Left ventricle myocardium inferior (tissue), 1 donor: ENCODE measurements around the gene F2RL2. TPM values are rescaled to one million over a fixed set of nuclear protein-coding genes. Genes with fewer than 3 reads are reported as not detected.
A peak's percentile ranks its signal among the peaks of the same experiment; 100 is the strongest.

Experiments used
- DNase-seq: peaks from one replicate; pipeline ENCODE4 v3.0.0-alpha.2; 2020
- H3K27ac ChIP-seq: fragments of 200-600 bp; replicated peaks from 2 replicates; pipeline ENCODE4 v1.8.0; 2021
- H3K27me3 ChIP-seq: fragments of 200-600 bp; 2 replicates; pipeline ENCODE4 v1.8.0; 2021; ENCODE audit warnings: low read depth
- H3K36me3 ChIP-seq: fragments of 200-600 bp; 2 replicates; pipeline ENCODE4 v1.8.0; 2021
- H3K4me1 ChIP-seq: fragments of 200-600 bp; 2 replicates; pipeline ENCODE4 v1.8.0; 2021
- H3K4me3 ChIP-seq: fragments of 200-600 bp; 2 replicates; pipeline ENCODE4 v1.8.0; 2021; ENCODE audit warnings: mild to moderate bottlenecking, moderate library complexity
- H3K9me3 ChIP-seq: fragments of 200-600 bp; replicated peaks from 2 replicates; pipeline ENCODE4 v1.8.0; 2021
- intact Hi-C: fragments of 100-400 bp; cut with micrococcal nuclease; formaldehyde crosslinking; loops from one replicate; pipeline ENCODE4 v1.11.0; 2022
- total RNA-seq: library from RNA; stranded (reverse); fragmentation: NEBNext Ultra II Directional; extraction: Animal tissue kit (Norgen Biotek cat#: 25700); gene quantifications from one replicate; pipeline ENCODE4 v1.2.1, GENCODE V29; 2021
- TF ChIP-seq, protein P1 (sequence below): fragments of 200-600 bp; IDR thresholded peaks from 2 replicates; pipeline ENCODE4 v1.8.0; 2021; ENCODE audit warnings: antibody characterized with exemption, mild to moderate bottlenecking, borderline replicate concordance
- donor health status: DM: no; HTN: yes; CAD: no; lungs with severe emphysema.

Gene F2RL2
- total RNA-seq, 1 donor from 2014 or later, result 0.22 TPM

DNA sequence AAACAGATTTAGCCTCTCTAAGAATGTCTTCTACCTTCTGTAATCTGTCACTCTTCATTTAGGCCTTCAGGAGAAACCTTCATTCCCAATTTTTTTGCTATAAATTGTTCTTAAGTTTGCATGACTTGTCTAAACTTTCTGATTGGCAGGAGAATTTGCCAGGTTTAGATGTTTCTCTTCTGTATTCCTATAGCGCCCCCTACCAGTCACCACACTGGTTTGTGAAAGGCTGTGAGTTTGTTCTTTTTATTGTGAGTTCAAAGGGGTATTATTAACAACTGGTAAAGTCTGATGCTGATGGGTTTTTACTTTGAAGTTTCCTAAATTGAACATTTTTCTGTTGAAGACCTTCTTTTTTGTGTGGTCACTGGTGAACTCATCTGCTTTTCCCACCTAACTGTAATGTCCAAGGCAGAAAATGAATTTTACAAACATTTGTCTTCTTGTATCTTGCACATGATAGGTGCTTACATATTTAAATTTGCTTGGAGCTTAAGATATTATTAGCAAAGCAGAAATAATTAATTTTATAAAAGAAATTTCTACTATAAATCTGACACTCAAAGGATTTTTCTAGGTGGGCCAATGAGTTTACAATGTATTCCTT lies 18.4 kb upstream of the F2RL2 start:
- H3K9me3 ChIP-seq, result no peaks in the 10 kb centered on the region
- peak; percentile 30 for DNase-seq
- intact Hi-C loops, result no loop called here
- no peak overlapping the region for H3K4me3 ChIP-seq
- TF ChIP-seq, protein P1, sequence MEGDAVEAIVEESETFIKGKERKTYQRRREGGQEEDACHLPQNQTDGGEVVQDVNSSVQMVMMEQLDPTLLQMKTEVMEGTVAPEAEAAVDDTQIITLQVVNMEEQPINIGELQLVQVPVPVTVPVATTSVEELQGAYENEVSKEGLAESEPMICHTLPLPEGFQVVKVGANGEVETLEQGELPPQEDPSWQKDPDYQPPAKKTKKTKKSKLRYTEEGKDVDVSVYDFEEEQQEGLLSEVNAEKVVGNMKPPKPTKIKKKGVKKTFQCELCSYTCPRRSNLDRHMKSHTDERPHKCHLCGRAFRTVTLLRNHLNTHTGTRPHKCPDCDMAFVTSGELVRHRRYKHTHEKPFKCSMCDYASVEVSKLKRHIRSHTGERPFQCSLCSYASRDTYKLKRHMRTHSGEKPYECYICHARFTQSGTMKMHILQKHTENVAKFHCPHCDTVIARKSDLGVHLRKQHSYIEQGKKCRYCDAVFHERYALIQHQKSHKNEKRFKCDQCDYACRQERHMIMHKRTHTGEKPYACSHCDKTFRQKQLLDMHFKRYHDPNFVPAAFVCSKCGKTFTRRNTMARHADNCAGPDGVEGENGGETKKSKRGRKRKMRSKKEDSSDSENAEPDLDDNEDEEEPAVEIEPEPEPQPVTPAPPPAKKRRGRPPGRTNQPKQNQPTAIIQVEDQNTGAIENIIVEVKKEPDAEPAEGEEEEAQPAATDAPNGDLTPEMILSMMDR, result peak; percentile 68
- H3K27me3 ChIP-seq, result no peaks in the 10 kb centered on the region
- no peak overlapping the region for H3K27ac ChIP-seq
- H3K4me1 ChIP-seq, result no peaks in the 10 kb centered on the region
- no peaks in the 10 kb centered on the region for H3K36me3 ChIP-seq

DNA sequence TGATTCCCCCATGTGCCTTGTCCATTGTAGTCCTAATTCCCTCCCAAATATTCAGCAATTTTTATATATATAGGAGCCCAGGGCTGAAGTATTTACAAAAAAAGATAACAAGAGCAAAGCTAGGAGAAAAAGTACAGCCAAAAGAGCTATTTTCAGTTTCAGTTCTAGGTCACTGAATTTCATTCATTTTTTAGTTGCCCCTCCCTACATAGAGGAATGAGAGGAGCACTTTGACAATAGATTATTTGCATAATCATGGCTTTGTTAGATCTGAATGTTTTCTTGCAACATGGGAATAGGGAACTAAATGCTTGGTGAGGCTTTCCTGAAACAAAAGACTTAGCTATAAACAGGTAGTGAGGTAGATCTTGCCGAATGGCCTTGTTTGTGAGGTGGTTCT lies 15.3 kb upstream of the F2RL2 start:
- no peak for DNase-seq
- no peaks in the 10 kb centered on the region for H3K4me1 ChIP-seq
- H3K27ac ChIP-seq, result no peak overlapping the region
- H3K9me3 ChIP-seq, result no peaks in the 10 kb centered on the region
- no peak overlapping the region for H3K4me3 ChIP-seq
- intact Hi-C loops, result no loop called here
- H3K36me3 ChIP-seq, result no peaks in the 10 kb centered on the region
- no peaks in the 10 kb centered on the region for H3K27me3 ChIP-seq
- TF ChIP-seq, protein P1, result no peak

DNA sequence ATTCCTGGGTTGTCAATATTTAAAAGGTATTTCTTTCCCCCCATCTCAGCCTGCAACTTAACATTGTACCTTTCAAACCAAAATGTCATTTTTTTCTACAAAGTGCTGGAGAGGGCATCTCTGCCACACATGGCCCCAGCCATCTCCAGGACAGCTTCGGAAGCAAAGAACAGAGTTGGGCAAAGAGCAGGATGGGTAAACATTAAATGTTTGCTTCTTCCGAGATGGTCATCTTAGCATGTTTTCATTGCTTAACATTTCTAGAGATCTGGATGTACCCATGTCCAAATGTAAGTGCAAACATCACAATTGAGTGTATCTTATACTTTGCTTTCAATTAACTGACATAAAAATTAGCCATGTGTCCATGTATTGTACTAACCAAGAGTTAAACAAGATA lies 14.3 kb upstream of the F2RL2 start:
- no peak overlapping the region for H3K27ac ChIP-seq
- TF ChIP-seq, protein P1, result no peak
- intact Hi-C loops, result no loop called here
- DNase-seq, result no peak
- no peaks in the 10 kb centered on the region for H3K4me1 ChIP-seq
- no peak overlapping the region for H3K4me3 ChIP-seq
- H3K27me3 ChIP-seq, result no peaks in the 10 kb centered on the region
- H3K36me3 ChIP-seq, result no peaks in the 10 kb centered on the region
- H3K9me3 ChIP-seq, result no peaks in the 10 kb centered on the region

DNA sequence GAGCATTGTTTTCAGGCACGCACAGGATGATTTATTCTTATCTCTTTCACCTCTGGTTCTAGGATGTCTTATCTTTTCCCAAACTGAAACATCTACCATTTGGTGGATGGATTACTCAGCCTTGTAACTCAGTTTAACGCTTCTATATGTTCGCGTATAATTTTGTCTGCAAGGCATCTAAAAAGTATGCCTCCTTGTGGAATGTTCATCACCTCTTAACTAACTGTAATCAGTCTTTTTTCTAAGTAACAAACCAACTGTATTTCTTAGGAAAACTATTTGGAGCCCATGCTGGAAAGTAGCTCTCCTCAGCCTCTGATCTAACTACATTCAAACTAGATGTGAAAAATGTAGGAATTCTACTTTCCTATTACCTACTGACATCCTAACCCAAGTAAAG lies 11.5 kb upstream of the F2RL2 start:
- H3K27ac ChIP-seq, result no peak overlapping the region
- TF ChIP-seq, protein P1, result no peak
- H3K27me3 ChIP-seq, result no peaks in the 10 kb centered on the region
- H3K4me3 ChIP-seq, result no peak overlapping the region
- H3K4me1 ChIP-seq, result no peaks in the 10 kb centered on the region
- H3K9me3 ChIP-seq, result no peaks in the 10 kb centered on the region
- DNase-seq, result no peak
- H3K36me3 ChIP-seq, result no peaks in the 10 kb centered on the region
- intact Hi-C loops, result no loop called here

DNA sequence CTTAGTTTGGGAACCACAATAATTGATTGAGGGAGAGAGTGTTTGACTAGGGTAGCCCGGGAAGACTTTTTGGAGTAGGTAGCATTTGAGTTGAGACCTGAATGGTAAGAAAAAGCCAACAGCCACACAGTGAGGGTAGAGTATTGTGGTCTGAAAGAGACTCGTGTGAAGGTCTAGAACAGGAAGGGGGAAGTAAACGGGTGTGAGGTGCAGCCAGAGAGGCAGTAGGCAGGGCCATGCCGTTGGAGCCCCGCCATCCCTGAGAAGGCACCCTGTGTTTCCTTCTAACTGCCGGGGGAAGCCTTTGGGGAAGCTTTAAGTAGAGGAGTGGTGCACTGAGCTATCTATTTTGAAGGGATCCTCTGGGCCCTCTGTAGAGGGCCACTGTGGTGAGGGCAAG lies 3.5 kb upstream of the F2RL2 start:
- H3K4me1 ChIP-seq, result no peaks in the 10 kb centered on the region
- no peaks in the 10 kb centered on the region for H3K27me3 ChIP-seq
- H3K9me3 ChIP-seq, result no peaks in the 10 kb centered on the region
- DNase-seq, result no peak
- H3K27ac ChIP-seq, result no peak overlapping the region
- TF ChIP-seq, protein P1, result no peak
- no peak overlapping the region for H3K4me3 ChIP-seq
- no peaks in the 10 kb centered on the region for H3K36me3 ChIP-seq
- intact Hi-C loops, result no loop called here
